PC-3 (cell line): ENCODE results near the gene VASH2. TPM values are rescaled to one million over a fixed set of nuclear protein-coding genes. Genes with fewer than 3 reads are reported as not detected.

ENCODE experiments used
- ATAC-seq: fragments of 200-7000 bp; cut with Tn5 transposase; 2 replicates; pipeline ENCODE4 v1.9.1; 2020; ENCODE audit warnings: mild to moderate bottlenecking, moderate library complexity
- BruUV-seq: library from RNA; stranded (reverse); fragments of 400-500 nt; replicated peaks from 2 replicates; lab custom pipeline; 2021; lab: Mats Ljungman, UMichigan
- CTCF ChIA-PET: fragments of 300-600 bp; sonication (Branson Sonifier 250); formaldehyde crosslinking; loops from one replicate; lab custom pipeline; 2022; ENCODE audit warnings: antibody characterized with exemption; lab: Charles Lee
- POLR2A ChIA-PET: fragments of 300-600 bp; sonication (Branson Sonifier 250); formaldehyde crosslinking; loops from one replicate; lab custom pipeline; 2022; ENCODE audit warnings: antibody characterized with exemption; ENCODE audit not compliant: unreplicated experiment; lab: Charles Lee
- DNase-seq: peaks from one replicate; pipeline ENCODE4 v3.0.0-alpha.2; 2015
- H2AFZ ChIP-seq: fragments of 300-600 bp; sonication (generic); 2 replicates; pipeline ENCODE4 v1.6.0; 2016; ENCODE audit warnings: antibody characterized with exemption, low read length
- H3F3A ChIP-seq: fragments of 300-600 bp; sonication (generic); one replicate; pipeline ENCODE4 v1.6.0; 2017; ENCODE audit warnings: antibody characterized with exemption, low read length, control low read depth, mild to moderate bottlenecking; ENCODE audit not compliant: unreplicated experiment
- H3K27ac ChIP-seq: fragments of 300-600 bp; sonication (generic); 2 replicates; pipeline ENCODE4 v1.5.1; 2016; ENCODE audit warnings: mild to moderate bottlenecking, low read length
- H3K27me3 ChIP-seq: fragments of 300-600 bp; sonication (generic); 2 replicates; pipeline ENCODE4 v1.6.1; 2016; ENCODE audit warnings: low read length, mixed read lengths
- H3K36me3 ChIP-seq: fragments of 300-600 bp; sonication (generic); 2 replicates; pipeline ENCODE4 v1.6.1; 2016; ENCODE audit warnings: low read depth, mixed run types, low read length, mixed read lengths
- H3K4me1 ChIP-seq: fragments of 300-600 bp; sonication (generic); 2 replicates; pipeline ENCODE4 v1.5.1; 2016; ENCODE audit warnings: low read length; ENCODE audit not compliant: insufficient read depth
- H3K4me2 ChIP-seq: fragments of 300-600 bp; sonication (generic); 2 replicates; pipeline ENCODE4 v1.6.0; 2016; ENCODE audit warnings: low read length
- H3K4me3 ChIP-seq: fragments of 300-600 bp; sonication (generic); 2 replicates; pipeline ENCODE4 v1.5.1; 2016; ENCODE audit warnings: mild to moderate bottlenecking, low read length, mixed read lengths
- H3K79me2 ChIP-seq: fragments of 300-600 bp; sonication (generic); 2 replicates; pipeline ENCODE4 v1.6.1; 2017; ENCODE audit warnings: low read length, mixed read lengths
- H3K9ac ChIP-seq: fragments of 300-600 bp; sonication (generic); 2 replicates; pipeline ENCODE4 v1.6.0; 2016; ENCODE audit warnings: mild to moderate bottlenecking, low read length
- H3K9me2 ChIP-seq: fragments of 300-600 bp; sonication (generic); replicated peaks from 2 replicates; pipeline ENCODE4 v1.6.1; 2016; ENCODE audit warnings: mixed run types, low read length, mixed read lengths
- H3K9me3 ChIP-seq: fragments of 300-600 bp; sonication (generic); 2 replicates; pipeline ENCODE4 v1.6.1; 2016; ENCODE audit warnings: low read length, mixed read lengths
- H4K20me1 ChIP-seq: fragments of 300-600 bp; sonication (generic); 2 replicates; pipeline ENCODE4 v1.6.1; 2016; ENCODE audit warnings: low read length, mixed read lengths
- CTCF ChIP-seq: fragments of 300-600 bp; sonication (generic); conservative IDR thresholded peaks from 2 replicates; pipeline ENCODE4 v1.5.1; 2017; ENCODE audit warnings: antibody characterized with exemption, low read depth, mild to moderate bottlenecking, low read length
- EZH2 ChIP-seq: fragments of 300-600 bp; sonication (generic); IDR thresholded peaks from one replicate; pipeline ENCODE4 v1.6.1; 2017; ENCODE audit warnings: antibody characterized with exemption, mild to moderate bottlenecking, low read length; ENCODE audit not compliant: unreplicated experiment
- EZH2phosphoT487 ChIP-seq: fragments of 300-600 bp; sonication (generic); IDR thresholded peaks from 2 replicates; pipeline ENCODE4 v1.6.1; 2018; ENCODE audit warnings: mild to moderate bottlenecking, antibody characterized with exemption, low read length, borderline replicate concordance
- intact Hi-C: fragments of 100-400 bp; cut with micrococcal nuclease; formaldehyde crosslinking; loops from 2 replicates; pipeline ENCODE4 v1.9.0; 2023
- total RNA-seq: library from RNA; depleted of rRNA; stranded (reverse); fragments of >200 nt; gene quantifications from 2 replicates; pipeline ENCODE4 v1.2.3, GENCODE V29; 2014

Gene VASH2
- total RNA-seq, 1 experiment from 2014 or later, result 4.7 TPM

- CTCF ChIA-PET, result no interaction called here
Measured at GRCh38 chr1:212918824-212919223, 31.5 kb upstream of the VASH2 start.

DNA sequence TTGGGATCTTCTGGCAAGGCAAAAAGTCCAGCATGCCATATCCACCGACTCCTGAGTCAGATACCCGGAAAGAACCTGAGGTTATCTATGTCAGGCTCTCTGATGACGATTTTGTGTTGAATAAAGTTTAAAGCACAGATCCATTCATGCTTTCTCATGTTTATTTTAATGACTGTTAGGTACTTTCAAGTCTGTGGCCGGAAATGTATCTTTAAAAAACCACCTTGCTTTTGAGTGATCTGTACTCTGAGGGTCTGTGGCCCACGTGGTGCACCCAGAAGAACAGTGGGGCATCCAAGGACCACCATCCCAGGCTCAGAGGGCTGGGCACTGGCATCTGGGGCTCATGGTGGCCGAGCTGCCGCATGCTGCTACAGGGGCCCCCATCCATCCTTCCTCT lies 30.1 kb upstream of the VASH2 start:
- no peaks in the 10 kb centered on the region for H4K20me1 ChIP-seq
- TF ChIP-seq EZH2 (no peak), CTCF (no peak), EZH2phosphoT487 (no peak)
- H3F3A ChIP-seq, result no peaks in the 10 kb centered on the region
- no peak overlapping the region for H3K4me3 ChIP-seq
- H3K36me3 ChIP-seq, result no peaks in the 10 kb centered on the region
- H2AFZ ChIP-seq, result no peak overlapping the region
- H3K4me2 ChIP-seq, result no peak overlapping the region
- H3K9me3 ChIP-seq, result no peaks in the 10 kb centered on the region
- DNase-seq (no peak), ATAC-seq (no peak)
- POLR2A ChIA-PET, result no interaction called here
- intact Hi-C loops, result no loop called here
- no peaks in the 10 kb centered on the region for H3K9me2 ChIP-seq
- H3K79me2 ChIP-seq, result no peaks in the 10 kb centered on the region
- no peak overlapping the region for H3K27ac ChIP-seq
- CTCF ChIA-PET, result no interaction called here
- no peaks in the 10 kb centered on the region for H3K4me1 ChIP-seq
- H3K27me3 ChIP-seq, result 0 out of 2 replicates have a peak, but pooled peaks cover 3% of the 10 kb centered on the region
- no TSS peak for BruUV-seq
- H3K9ac ChIP-seq, result no peak overlapping the region

More at GRCh38 chr1:212918824-212919223, 31.5 kb upstream of the VASH2 start:
- Histone ChIP-seq H3K9ac (no peak overlapping the region), H4K20me1 (no peaks in the 10 kb centered on the region), H3K9me2 (no peaks in the 10 kb centered on the region), H3K4me2 (no peak overlapping the region), H3K27ac (no peak overlapping the region), H3K27me3 (0 out of 2 replicates have a peak, but pooled peaks cover 3% of the 10 kb centered on the region), H3K4me3 (no peak overlapping the region), H2AFZ (no peak overlapping the region), H3F3A (no peaks in the 10 kb centered on the region), H3K9me3 (no peaks in the 10 kb centered on the region), H3K4me1 (no peaks in the 10 kb centered on the region), H3K36me3 (no peaks in the 10 kb centered on the region), H3K79me2 (no peaks in the 10 kb centered on the region)
- TF ChIP-seq CTCF, result no peak
- no peak for TF ChIP-seq EZH2
- TF ChIP-seq EZH2phosphoT487, result no peak
- ATAC-seq (no peak), DNase-seq (no peak)
- intact Hi-C loops, result no loop called here
- POLR2A ChIA-PET, result no interaction called here
- BruUV-seq, result no TSS peak

- POLR2A ChIA-PET, result no interaction called here
- intact Hi-C loops, result no loop called here
Measured at GRCh38 chr1:212920896-212921295, 29.4 kb upstream of the VASH2 start.

More at GRCh38 chr1:212920896-212921295, 29.4 kb upstream of the VASH2 start:
- H3K4me1 ChIP-seq, result no peaks in the 10 kb centered on the region
- H3K27me3 ChIP-seq, result 0 out of 2 replicates have a peak, but pooled peaks cover 3% of the 10 kb centered on the region
- H3K9me3 ChIP-seq, result no peaks in the 10 kb centered on the region
- no peak overlapping the region for H2AFZ ChIP-seq
- TF ChIP-seq CTCF, result peak; percentile 43
- no peak for TF ChIP-seq EZH2phosphoT487
- TF ChIP-seq EZH2, result no peak
- no peaks in the 10 kb centered on the region for H3K9me2 ChIP-seq
- no peak overlapping the region for H3K4me2 ChIP-seq
- no TSS peak for BruUV-seq
- no peaks in the 10 kb centered on the region for H3K79me2 ChIP-seq
- H3K9ac ChIP-seq, result no peak overlapping the region
- H3F3A ChIP-seq, result no peaks in the 10 kb centered on the region
- no peaks in the 10 kb centered on the region for H3K36me3 ChIP-seq
- H3K4me3 ChIP-seq, result no peak overlapping the region
- no peak for ATAC-seq
- CTCF ChIA-PET, result no interaction called here
- H3K27ac ChIP-seq, result no peak overlapping the region
- H4K20me1 ChIP-seq, result no peaks in the 10 kb centered on the region
- DNase-seq, result no peak
